ENCODE data around the gene ARHGEF17. TPM values are rescaled to one million over a fixed set of nuclear protein-coding genes. Genes with fewer than 3 reads are reported as not detected.
A peak's percentile ranks its signal among the peaks of the same experiment; 100 is the strongest.

ARHGEF17 gene
- total RNA-seq, 1 experiment from 2014 or later: 77.9 TPM

DNA sequence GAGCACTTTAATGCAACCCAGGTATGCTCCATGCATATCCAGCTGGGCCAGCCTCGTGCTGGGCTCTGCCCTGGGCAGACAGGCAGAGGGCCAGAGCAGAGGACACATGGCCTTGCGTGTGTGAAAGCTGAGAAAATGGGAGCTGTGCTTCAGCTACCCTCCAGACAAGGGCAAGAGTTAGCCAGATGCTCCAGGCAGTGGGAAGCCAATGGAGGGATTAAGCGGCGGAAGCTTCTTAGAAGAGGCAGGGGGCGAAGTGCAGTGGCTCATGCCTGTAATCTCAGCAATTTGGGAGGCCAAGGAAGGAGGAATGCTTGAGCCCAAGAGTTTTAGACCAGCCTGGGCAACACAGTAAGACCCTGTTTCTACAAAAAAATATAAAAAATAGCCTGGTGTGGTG is 9.8 kb upstream of the ARHGEF17 start:
- Mint-ChIP-seq H3K4me3 (ENCODE audit: unreplicated experiment) (no peak overlapping the region), H3K36me3 (ENCODE audit: insufficient read depth, unreplicated experiment) (peaks cover 40% of the 10 kb centered on the region), H3K27ac (ENCODE audit: unreplicated experiment) (peak overlapping the region; percentile 13), H3K4me1 (ENCODE audit: low read depth, unreplicated experiment) (peaks cover 13% of the 10 kb centered on the region), H3K9me3 (ENCODE audit: unreplicated experiment) (no peaks in the 10 kb centered on the region), H3K27me3 (ENCODE audit: insufficient read depth, unreplicated experiment) (no peaks in the 10 kb centered on the region)
- no TSS peak for BruUV-seq (replicated peaks)
- Histone ChIP-seq H3K9me3 (no peaks in the 10 kb centered on the region), H3K27me3 (replicated peaks; ENCODE audit: control insufficient read depth, insufficient read depth, low read length) (no peaks in the 10 kb centered on the region), H3K36me3 (ENCODE audit: control insufficient read depth, insufficient read depth, low read length) (peaks cover 1% of the 10 kb centered on the region; the same call in 1 of the 2 replicates), H3K4me1 (peaks cover 7% of the 10 kb centered on the region; the same call in 1 of the 2 replicates), H3K4me3 (ENCODE audit: low read depth, low read length) (no peak overlapping the region)
- POLR2A ChIA-PET: interaction anchor here (0.6 kb wide), 1 partner anchor 78 kb away, joined by 3 read pairs; the partner anchor contains the start of gene RELT
- TF ChIP-seq, protein P1, sequence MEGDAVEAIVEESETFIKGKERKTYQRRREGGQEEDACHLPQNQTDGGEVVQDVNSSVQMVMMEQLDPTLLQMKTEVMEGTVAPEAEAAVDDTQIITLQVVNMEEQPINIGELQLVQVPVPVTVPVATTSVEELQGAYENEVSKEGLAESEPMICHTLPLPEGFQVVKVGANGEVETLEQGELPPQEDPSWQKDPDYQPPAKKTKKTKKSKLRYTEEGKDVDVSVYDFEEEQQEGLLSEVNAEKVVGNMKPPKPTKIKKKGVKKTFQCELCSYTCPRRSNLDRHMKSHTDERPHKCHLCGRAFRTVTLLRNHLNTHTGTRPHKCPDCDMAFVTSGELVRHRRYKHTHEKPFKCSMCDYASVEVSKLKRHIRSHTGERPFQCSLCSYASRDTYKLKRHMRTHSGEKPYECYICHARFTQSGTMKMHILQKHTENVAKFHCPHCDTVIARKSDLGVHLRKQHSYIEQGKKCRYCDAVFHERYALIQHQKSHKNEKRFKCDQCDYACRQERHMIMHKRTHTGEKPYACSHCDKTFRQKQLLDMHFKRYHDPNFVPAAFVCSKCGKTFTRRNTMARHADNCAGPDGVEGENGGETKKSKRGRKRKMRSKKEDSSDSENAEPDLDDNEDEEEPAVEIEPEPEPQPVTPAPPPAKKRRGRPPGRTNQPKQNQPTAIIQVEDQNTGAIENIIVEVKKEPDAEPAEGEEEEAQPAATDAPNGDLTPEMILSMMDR (IDR thresholded peaks at IDR 0.05; ENCODE audit: insufficient read depth in 1 of 2, low read depth in 1 of 2, low read length in 1 of 2, severe bottlenecking in 1 of 2, unreplicated experiment in 1 of 2): no peak
- CTCF ChIA-PET: interaction anchor here (0.5 to 3.4 kb wide), 10 partner anchors 9 to 245 kb away, joined by 3 to 25 read pairs (median 4); partner anchors contain the start of gene ARHGEF17
- DNase-seq: no peak
- intact Hi-C loops (cut with micrococcal nuclease; ENCODE audit: unreplicated experiment): no loop called here

DNA sequence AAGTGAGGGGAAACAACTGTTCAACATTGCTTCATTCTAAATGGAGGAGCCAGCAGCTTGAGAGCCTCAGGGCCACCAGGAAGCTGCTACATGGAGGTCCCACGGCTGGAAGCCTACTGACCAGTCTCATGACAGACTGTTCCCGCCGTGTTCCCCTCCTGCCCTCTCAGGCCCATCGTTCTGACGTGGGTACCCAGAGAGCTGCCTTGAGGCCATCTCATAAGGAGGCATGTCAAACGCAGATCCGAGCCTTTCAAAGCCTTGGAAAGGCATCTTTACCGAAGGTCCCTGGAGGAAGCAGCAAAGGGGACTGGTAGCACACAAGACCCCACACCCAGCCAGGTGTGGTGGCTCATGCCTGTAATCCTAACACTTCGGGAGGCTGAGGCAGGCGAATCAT is 8.3 kb upstream of the ARHGEF17 start:
- BruUV-seq (replicated peaks): no TSS peak
- no peak for DNase-seq
- Histone ChIP-seq H3K36me3 (ENCODE audit: control insufficient read depth, insufficient read depth, low read length) (peaks cover 1% of the 10 kb centered on the region; the same call in 1 of the 2 replicates), H3K4me3 (ENCODE audit: low read depth, low read length) (no peak overlapping the region), H3K4me1 (peaks cover 7% of the 10 kb centered on the region; the same call in 1 of the 2 replicates), H3K27me3 (replicated peaks; ENCODE audit: control insufficient read depth, insufficient read depth, low read length) (no peaks in the 10 kb centered on the region), H3K9me3 (no peaks in the 10 kb centered on the region)
- H3K36me3 Mint-ChIP-seq (ENCODE audit: insufficient read depth, unreplicated experiment): peaks cover 41% of the 10 kb centered on the region
- H3K9me3 Mint-ChIP-seq (ENCODE audit: unreplicated experiment): no peaks in the 10 kb centered on the region
- CTCF ChIA-PET: interaction anchor here (0.9 to 3.5 kb wide), 3 partner anchors 9 to 52 kb away, joined by 3 to 25 read pairs (median 18); no protein-coding TSS in a partner anchor
- H3K27me3 Mint-ChIP-seq (ENCODE audit: insufficient read depth, unreplicated experiment): no peaks in the 10 kb centered on the region
- POLR2A ChIA-PET: no interaction called here
- TF ChIP-seq, protein P1 (IDR thresholded peaks at IDR 0.05; ENCODE audit: insufficient read depth in 1 of 2, low read depth in 1 of 2, low read length in 1 of 2, severe bottlenecking in 1 of 2, unreplicated experiment in 1 of 2): no peak
- H3K27ac Mint-ChIP-seq (ENCODE audit: unreplicated experiment): no peak overlapping the region
- H3K4me1 Mint-ChIP-seq (ENCODE audit: low read depth, unreplicated experiment): peaks cover 13% of the 10 kb centered on the region
- intact Hi-C loops (cut with micrococcal nuclease; ENCODE audit: unreplicated experiment): no loop called here
- no peak overlapping the region for H3K4me3 Mint-ChIP-seq (ENCODE audit: unreplicated experiment)

DNA sequence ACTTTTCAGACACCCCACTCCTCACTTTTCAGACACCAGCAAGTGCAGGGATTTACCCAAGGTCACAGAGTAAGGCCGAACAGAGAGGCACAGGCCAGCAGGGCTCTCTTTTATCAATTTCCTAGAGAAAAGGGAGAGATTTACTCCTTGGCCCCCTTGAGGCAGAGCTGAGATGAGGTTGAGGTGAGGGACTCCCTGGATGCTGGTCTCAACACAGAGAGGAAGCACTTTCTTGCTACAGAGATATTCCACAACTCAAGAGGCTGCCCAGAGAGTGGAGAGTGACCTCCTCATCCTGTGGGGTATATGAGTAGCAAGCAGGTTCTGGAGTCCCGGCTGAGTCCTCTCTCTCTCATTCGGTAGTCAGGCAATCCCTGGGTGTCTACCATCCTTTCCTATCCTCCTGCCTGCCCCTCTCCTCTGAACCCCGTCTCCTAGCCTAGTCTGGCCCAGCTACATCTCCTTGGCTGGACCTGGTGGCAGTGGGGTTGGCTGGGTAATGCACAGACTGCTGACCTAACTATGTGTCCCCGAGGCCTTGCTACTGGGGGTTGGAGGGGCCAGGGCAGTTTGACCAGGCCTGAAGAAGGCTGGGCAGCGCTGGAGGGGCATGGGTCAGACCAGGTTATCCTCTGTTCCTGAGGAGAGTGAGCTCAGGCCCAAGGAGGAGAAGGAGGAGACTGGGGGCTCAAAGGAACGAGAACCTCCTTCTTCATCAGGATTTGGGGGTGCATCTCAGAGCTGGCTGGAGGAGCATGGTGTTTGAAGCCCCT is 1.8 kb upstream of the ARHGEF17 start:
- CTCF ChIA-PET: interaction anchor here (0.6 to 6.0 kb wide), 29 partner anchors 9 to 995 kb away, joined by 3 to 285 read pairs (median 6); partner anchors contain the start of gene P2RY6

More for the DNA sequence above, 1.8 kb upstream of the ARHGEF17 start:
- no TSS peak for BruUV-seq (replicated peaks)
- peaks cover 54% of the 10 kb centered on the region for H3K36me3 Mint-ChIP-seq (ENCODE audit: insufficient read depth, unreplicated experiment)
- Histone ChIP-seq H3K36me3 (ENCODE audit: control insufficient read depth, insufficient read depth, low read length) (no peaks in the 10 kb centered on the region; the same call in 1 of the 2 replicates), H3K9me3 (no peaks in the 10 kb centered on the region), H3K4me3 (ENCODE audit: low read depth, low read length) (peak overlapping the region; percentile 94; the same call in 1 of the 2 replicates), H3K27me3 (replicated peaks; ENCODE audit: control insufficient read depth, insufficient read depth, low read length) (no peaks in the 10 kb centered on the region), H3K4me1 (peaks cover 20% of the 10 kb centered on the region)
- H3K4me1 Mint-ChIP-seq (ENCODE audit: low read depth, unreplicated experiment): peaks cover 25% of the 10 kb centered on the region
- TF ChIP-seq, protein P1 (IDR thresholded peaks at IDR 0.05; ENCODE audit: insufficient read depth in 1 of 2, low read depth in 1 of 2, low read length in 1 of 2, severe bottlenecking in 1 of 2, unreplicated experiment in 1 of 2): peak; percentile 35 to 40
- no peaks in the 10 kb centered on the region for H3K27me3 Mint-ChIP-seq (ENCODE audit: insufficient read depth, unreplicated experiment)
- no peaks in the 10 kb centered on the region for H3K9me3 Mint-ChIP-seq (ENCODE audit: unreplicated experiment)
- POLR2A ChIA-PET: interaction anchor here (0.5 to 1.8 kb wide), 6 partner anchors 21 to 455 kb away, joined by 3 to 36 read pairs (median 14); partner anchors contain the start of gene RAB6A
- peak overlapping the region; percentile 87 for H3K27ac Mint-ChIP-seq (ENCODE audit: unreplicated experiment)
- H3K4me3 Mint-ChIP-seq (ENCODE audit: unreplicated experiment): peak overlapping the region; percentile 76
- intact Hi-C loops (cut with micrococcal nuclease; ENCODE audit: unreplicated experiment): no loop called here
- peak in 1 of 2 experiments; percentile 61 for DNase-seq

Data from Caco-2 (cell line).